ENCODE measurements around the gene OR8J3. TPM values are rescaled to one million over a fixed set of nuclear protein-coding genes. Genes with fewer than 3 reads are reported as not detected.

The OR8J3 gene
- polyA plus RNA-seq, 1 donor (not counting 4 experiments of a cell fraction or from before 2014, with no cell fraction given), result not detected

DNA sequence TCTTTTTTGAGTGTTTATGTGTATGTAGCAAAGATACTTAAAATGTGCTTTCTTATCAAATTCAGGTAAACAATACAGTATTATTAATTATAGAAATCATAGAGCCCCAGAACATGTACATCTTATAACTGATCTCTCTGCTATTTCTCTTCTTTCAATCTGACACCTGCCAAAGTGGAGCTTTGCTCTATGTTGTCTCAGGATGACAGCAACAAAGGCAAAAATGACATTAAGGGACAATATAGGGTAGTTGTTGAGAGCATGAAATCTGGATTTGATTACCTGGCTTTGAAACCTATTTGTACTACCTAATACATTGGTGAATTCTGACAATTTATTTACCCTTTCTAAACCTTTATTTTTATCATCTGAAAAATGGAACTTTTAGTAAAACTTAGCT, 43.5 kb upstream of the OR8J3 start:
- H3K27me3 ChIP-seq (ENCODE audit: control insufficient read depth, extremely low read depth, insufficient read depth, low read length), result no peaks in the 10 kb centered on the region
- H3K4me1 ChIP-seq (ENCODE audit: control insufficient read depth, extremely low read depth, insufficient read depth, low read length), result no peaks in the 10 kb centered on the region
- no peak overlapping the region for H3K9ac ChIP-seq (ENCODE audit: control insufficient read depth, extremely low read depth, insufficient read depth, low read length)
- no peaks in the 10 kb centered on the region for H3K9me3 ChIP-seq (ENCODE audit: control insufficient read depth, low read depth, low read length)
- no peak for DNase-seq (ENCODE audit: low read depth, low spot score)
- H3K4me3 ChIP-seq (ENCODE audit: control insufficient read depth in 2 of 3, extremely low read depth in 1 of 3, insufficient read depth in 2 of 3, low read depth in 1 of 3, low read length in 3 of 3), result no peak overlapping the region
- no peaks in the 10 kb centered on the region for H3K79me2 ChIP-seq (ENCODE audit: control insufficient read depth, insufficient read depth, low read length)
- no peaks in the 10 kb centered on the region for H3K9me1 ChIP-seq (ENCODE audit: control insufficient read depth, extremely low read depth, insufficient read depth, low read length)
- no peak for FAIRE-seq
- H3K36me3 ChIP-seq (ENCODE audit: control insufficient read depth in 2 of 2, extremely low read depth in 1 of 2, insufficient read depth in 2 of 2, low read length in 2 of 2), result no peaks in the 10 kb centered on the region
- TF ChIP-seq, protein P1, sequence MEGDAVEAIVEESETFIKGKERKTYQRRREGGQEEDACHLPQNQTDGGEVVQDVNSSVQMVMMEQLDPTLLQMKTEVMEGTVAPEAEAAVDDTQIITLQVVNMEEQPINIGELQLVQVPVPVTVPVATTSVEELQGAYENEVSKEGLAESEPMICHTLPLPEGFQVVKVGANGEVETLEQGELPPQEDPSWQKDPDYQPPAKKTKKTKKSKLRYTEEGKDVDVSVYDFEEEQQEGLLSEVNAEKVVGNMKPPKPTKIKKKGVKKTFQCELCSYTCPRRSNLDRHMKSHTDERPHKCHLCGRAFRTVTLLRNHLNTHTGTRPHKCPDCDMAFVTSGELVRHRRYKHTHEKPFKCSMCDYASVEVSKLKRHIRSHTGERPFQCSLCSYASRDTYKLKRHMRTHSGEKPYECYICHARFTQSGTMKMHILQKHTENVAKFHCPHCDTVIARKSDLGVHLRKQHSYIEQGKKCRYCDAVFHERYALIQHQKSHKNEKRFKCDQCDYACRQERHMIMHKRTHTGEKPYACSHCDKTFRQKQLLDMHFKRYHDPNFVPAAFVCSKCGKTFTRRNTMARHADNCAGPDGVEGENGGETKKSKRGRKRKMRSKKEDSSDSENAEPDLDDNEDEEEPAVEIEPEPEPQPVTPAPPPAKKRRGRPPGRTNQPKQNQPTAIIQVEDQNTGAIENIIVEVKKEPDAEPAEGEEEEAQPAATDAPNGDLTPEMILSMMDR (optimal IDR thresholded peaks at IDR 0.05 in 1 of 3, IDR thresholded peaks at IDR 0.05 in 1 of 3, conservative IDR thresholded peaks at IDR 0.05 in 1 of 3; ENCODE audit: extremely low read depth in 1 of 3, insufficient read depth in 2 of 3, low read length in 3 of 3), result no peak
- no peak for TF ChIP-seq EZH2 (IDR thresholded peaks at IDR 0.05; ENCODE audit: low read length)
- H4K20me1 ChIP-seq (ENCODE audit: control insufficient read depth, extremely low read depth, insufficient read depth, low read length), result no peaks in the 10 kb centered on the region
- dilution Hi-C loops (cut with MboI; ENCODE audit: extremely low pct_ligation_motif_present, low sequenced_read_pairs), result no loop called here
- H2AFZ ChIP-seq (ENCODE audit: control insufficient read depth, low read length), result no peak overlapping the region
- no peak overlapping the region for H3K4me2 ChIP-seq (ENCODE audit: control insufficient read depth, extremely low read depth, insufficient read depth, low read depth, low read length)
- H3K27ac ChIP-seq (ENCODE audit: control insufficient read depth, insufficient read depth, low read length), result no peak overlapping the region

GRCh38 chr11:56176318-56176717, 36.3 kb upstream of the OR8J3 start, which contains the start of gene OR5J2:
TSS of gene OR5J2 (plus strand) at chr11:56176618. CDS start at chr11:56176618, 0 bp downstream.
- no peak within 1 kb of the TSS for H3K4me2 ChIP-seq (ENCODE audit: control insufficient read depth, extremely low read depth, insufficient read depth, low read depth, low read length)
- FAIRE-seq (no peak), DNase-seq (ENCODE audit: low read depth, low spot score) (no peak)
- H3K9ac ChIP-seq (ENCODE audit: control insufficient read depth, extremely low read depth, insufficient read depth, low read length), result no peak within 1 kb of the TSS
- no peaks in the 10 kb centered on the region for H3K4me1 ChIP-seq (ENCODE audit: control insufficient read depth, extremely low read depth, insufficient read depth, low read length)
- no peak within 1 kb of the TSS for H3K27ac ChIP-seq (ENCODE audit: control insufficient read depth, insufficient read depth, low read length)
- no peaks in the 10 kb centered on the region for H3K79me2 ChIP-seq (ENCODE audit: control insufficient read depth, insufficient read depth, low read length)
- no peaks in the 10 kb centered on the region for H3K9me1 ChIP-seq (ENCODE audit: control insufficient read depth, extremely low read depth, insufficient read depth, low read length)
- no peak for TF ChIP-seq EZH2 (IDR thresholded peaks at IDR 0.05; ENCODE audit: low read length)
- TF ChIP-seq, protein P1 (optimal IDR thresholded peaks at IDR 0.05 in 1 of 3, IDR thresholded peaks at IDR 0.05 in 1 of 3, conservative IDR thresholded peaks at IDR 0.05 in 1 of 3; ENCODE audit: extremely low read depth in 1 of 3, insufficient read depth in 2 of 3, low read length in 3 of 3), result no peak
- no peak within 1 kb of the TSS for H3K4me3 ChIP-seq (ENCODE audit: control insufficient read depth in 2 of 3, extremely low read depth in 1 of 3, insufficient read depth in 2 of 3, low read depth in 1 of 3, low read length in 3 of 3)
- peaks cover 1% of the 10 kb centered on the region for H3K9me3 ChIP-seq (ENCODE audit: control insufficient read depth, low read depth, low read length)
- H3K27me3 ChIP-seq (ENCODE audit: control insufficient read depth, extremely low read depth, insufficient read depth, low read length), result no peaks in the 10 kb centered on the region
- no peak within 1 kb of the TSS for H2AFZ ChIP-seq (ENCODE audit: control insufficient read depth, low read length)
- H3K36me3 ChIP-seq (ENCODE audit: control insufficient read depth in 2 of 2, extremely low read depth in 1 of 2, insufficient read depth in 2 of 2, low read length in 2 of 2), result no peaks in the 10 kb centered on the region
- H4K20me1 ChIP-seq (ENCODE audit: control insufficient read depth, extremely low read depth, insufficient read depth, low read length), result no peaks in the 10 kb centered on the region
- dilution Hi-C loops (cut with MboI; ENCODE audit: extremely low pct_ligation_motif_present, low sequenced_read_pairs), result no loop called here
